Breast epithelium (tissue), 3 donors: ENCODE results near the gene BORCS5.

Source experiments
- POLR2A ChIP-seq: fragments of 450-650 bp; IDR thresholded peaks from one replicate; pipeline ENCODE4 v1.6.1; 2016; ENCODE audit warnings: antibody characterized with exemption, mild to moderate bottlenecking, moderate library complexity
- TF ChIP-seq, protein P1 (sequence below), 3 donors: fragments of 450-650 bp; IDR thresholded peaks; one replicate each; pipeline ENCODE4 v1.5.1; 2016 to 2017; ENCODE audit warnings: antibody characterized with exemption in 3 of 3, mild to moderate bottlenecking in 3 of 3, moderate library complexity in 3 of 3

DNA sequence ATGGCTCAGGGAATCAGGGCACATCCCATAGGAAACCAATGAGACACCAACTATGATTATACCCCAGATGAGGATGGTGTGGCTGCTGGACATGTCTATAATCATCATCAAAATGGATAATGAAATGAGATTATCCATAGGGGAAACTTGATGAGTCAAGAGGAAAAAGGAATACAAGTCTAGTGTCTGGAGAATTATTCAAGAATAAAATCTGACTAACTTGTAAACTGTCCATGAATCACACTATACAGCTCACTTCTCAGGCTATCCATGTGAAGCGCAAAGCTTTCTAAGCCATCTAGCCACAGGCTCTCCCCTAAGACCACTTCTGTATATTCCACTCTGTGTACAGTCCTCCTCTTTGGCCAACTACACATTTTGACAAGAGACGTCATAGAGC lies 153.3 kb downstream of the BORCS5 start:
- TF ChIP-seq, protein P1, sequence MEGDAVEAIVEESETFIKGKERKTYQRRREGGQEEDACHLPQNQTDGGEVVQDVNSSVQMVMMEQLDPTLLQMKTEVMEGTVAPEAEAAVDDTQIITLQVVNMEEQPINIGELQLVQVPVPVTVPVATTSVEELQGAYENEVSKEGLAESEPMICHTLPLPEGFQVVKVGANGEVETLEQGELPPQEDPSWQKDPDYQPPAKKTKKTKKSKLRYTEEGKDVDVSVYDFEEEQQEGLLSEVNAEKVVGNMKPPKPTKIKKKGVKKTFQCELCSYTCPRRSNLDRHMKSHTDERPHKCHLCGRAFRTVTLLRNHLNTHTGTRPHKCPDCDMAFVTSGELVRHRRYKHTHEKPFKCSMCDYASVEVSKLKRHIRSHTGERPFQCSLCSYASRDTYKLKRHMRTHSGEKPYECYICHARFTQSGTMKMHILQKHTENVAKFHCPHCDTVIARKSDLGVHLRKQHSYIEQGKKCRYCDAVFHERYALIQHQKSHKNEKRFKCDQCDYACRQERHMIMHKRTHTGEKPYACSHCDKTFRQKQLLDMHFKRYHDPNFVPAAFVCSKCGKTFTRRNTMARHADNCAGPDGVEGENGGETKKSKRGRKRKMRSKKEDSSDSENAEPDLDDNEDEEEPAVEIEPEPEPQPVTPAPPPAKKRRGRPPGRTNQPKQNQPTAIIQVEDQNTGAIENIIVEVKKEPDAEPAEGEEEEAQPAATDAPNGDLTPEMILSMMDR (IDR thresholded peaks at IDR 0.05) = no peak
- no peak for TF ChIP-seq POLR2A
